A549 (cell line): ENCODE measurements around the gene SNU13. TPM values are rescaled to one million over a fixed set of nuclear protein-coding genes. Genes with fewer than 3 reads are reported as not detected.

ENCODE experiments used
- ATAC-seq, 2 experiments: fragments of 200-7000 bp in 1 of 2; fragments of >200 bp in 1 of 2; cut with Nextera tagmentation in 1 of 2; cut with Tn5 transposase in 1 of 2; 3 replicates each; pipeline versions ENCODE4 v1.8.0 to v1.9.1; 2018 to 2020; ENCODE audit warnings: mild to moderate bottlenecking in 1 of 2, moderate library complexity in 1 of 2
- CTCF ChIA-PET: fragments of 300-600 bp; sonication (Branson Sonifier 250); formaldehyde crosslinking; extraction: SDS; loops from one replicate; lab custom pipeline; 2021; ENCODE audit warnings: antibody characterized with exemption, inconsistent platforms; lab: Yijun Ruan, JAX
- POLR2A ChIA-PET: fragments of 350-600 bp; formaldehyde crosslinking; extraction: SDS; loops from one replicate; lab custom pipeline; 2021; ENCODE audit warnings: antibody characterized with exemption, inconsistent platforms; lab: Yijun Ruan, JAX
- DNase-seq, 2 experiments: peaks; one replicate each; pipeline versions ENCODE4 v3.0.0 to v3.0.0-alpha.2; 2011 to 2016; ENCODE audit warnings: low read depth in 1 of 2, low spot score in 1 of 2
- FAIRE-seq: peaks from 2 replicates; lab custom pipeline; 2011; peaks lifted over from hg19 to GRCh38; lab: Jason Lieb, UNC
- H3K27ac ChIP-seq, 2 experiments: fragments of >200 bp; sonication (Bioruptor Twin); formaldehyde crosslinking; 3 replicates each; pipeline ENCODE4 v1.5.1; 2016 to 2017
- H3K4me1 ChIP-seq: fragments of >200 bp; sonication (Bioruptor Twin); formaldehyde crosslinking; 3 replicates; pipeline ENCODE4 v1.6.1; 2016
- H3K4me2 ChIP-seq: fragments of >200 bp; sonication (Bioruptor Twin); formaldehyde crosslinking; 3 replicates; pipeline ENCODE4 v1.6.1; 2016
- H3K4me3 ChIP-seq: fragments of >200 bp; sonication (Bioruptor Twin); formaldehyde crosslinking; 3 replicates; pipeline ENCODE4 v1.5.1; 2016
- H3K9me3 ChIP-seq: fragments of >200 bp; sonication (Bioruptor Twin); formaldehyde crosslinking; 3 replicates; pipeline ENCODE4 v1.6.1; 2016
- BHLHE40 ChIP-seq: IDR thresholded peaks from 2 replicates; pipeline ENCODE4 v1.6.1; 2012; ENCODE audit warnings: low read depth, low read length, inconsistent platforms
- CBX8 ChIP-seq: fragments of 200-600 bp; sonication (generic); IDR thresholded peaks from 2 replicates; pipeline ENCODE4 v1.6.1; 2016
- CEBPB ChIP-seq, 2 experiments: fragments of >200 bp in 1 of 2; sonication (Bioruptor Twin) in 1 of 2; formaldehyde crosslinking in 1 of 2; IDR thresholded peaks; 2 replicates each; pipeline ENCODE4 v1.6.1; 2012 to 2016
- CHD2 ChIP-seq: fragments of 150-350 bp; IDR thresholded peaks from 2 replicates; pipeline ENCODE4 v1.6.1; 2014; ENCODE audit warnings: low read length; ENCODE audit not compliant: partially characterized antibody
- CTCF ChIP-seq: fragments of >200 bp; sonication (Bioruptor Twin); formaldehyde crosslinking; IDR thresholded peaks from 3 replicates; pipeline ENCODE4 v1.5.1; 2016
- E2F6 ChIP-seq: IDR thresholded peaks from 2 replicates; pipeline ENCODE4 v1.6.1; 2012; ENCODE audit warnings: low read depth, borderline replicate concordance
- ELK1 ChIP-seq: fragments of 150-350 bp; IDR thresholded peaks from 2 replicates; pipeline ENCODE4 v1.6.1; 2014; ENCODE audit warnings: low read depth, mild to moderate bottlenecking, low read length
- ESRRA ChIP-seq: fragments of 150-350 bp; IDR thresholded peaks from 2 replicates; pipeline ENCODE4 v1.6.1; 2014; ENCODE audit warnings: mild to moderate bottlenecking, low read length, borderline replicate concordance
- FOSL2 ChIP-seq, 2 experiments: fragments of 450-650 bp in 1 of 2; fragments of >200 bp in 1 of 2; sonication (Bioruptor Twin) in 1 of 2; formaldehyde crosslinking; IDR thresholded peaks; 2 replicates each; pipeline versions ENCODE4 v1.5.0 to v1.6.1; 2016 to 2020; ENCODE audit warnings: mild to moderate bottlenecking in 1 of 2, moderate library complexity in 1 of 2
- GATA3 ChIP-seq: IDR thresholded peaks from 2 replicates; pipeline ENCODE4 v1.6.1; 2012; ENCODE audit warnings: borderline replicate concordance
- NPAS2 ChIP-seq: fragments of 250-450 bp; sonication (Bioruptor Pico); IDR thresholded peaks from 2 replicates; pipeline ENCODE4 v1.8.0; 2022; ENCODE audit warnings: mild to moderate bottlenecking, moderate library complexity, borderline replicate concordance
- RARB ChIP-seq: fragments of 250-450 bp; sonication (Bioruptor Pico); IDR thresholded peaks from 2 replicates; pipeline ENCODE4 v1.8.0; 2021; ENCODE audit warnings: mild to moderate bottlenecking, moderate library complexity
- REST ChIP-seq: fragments of 200-600 bp; sonication (generic); IDR thresholded peaks from 2 replicates; pipeline ENCODE4 v1.6.1; 2016; ENCODE audit warnings: antibody characterized with exemption, mild to moderate bottlenecking, moderate library complexity
- TP53 ChIP-seq: fragments of 250-450 bp; sonication (Bioruptor Pico); IDR thresholded peaks from 2 replicates; pipeline ENCODE4 v1.5.0; 2021; ENCODE audit warnings: mild to moderate bottlenecking, moderate library complexity
- WGBS: methylation state at CpG from one replicate; pipeline ENCODE4 v1.1.6; 2017; ENCODE audit errors: missing lambda C conversion rate; 5-methylcytosine and 5-hydroxymethylcytosine counted together
- polyA plus RNA-seq, 4 experiments: library from polyadenylated mRNA; depleted of rRNA in 3 of 4; stranded (reverse); fragments of >200 nt; fragmentation: RNase III in 1 of 4; extraction: RNeasy Plus Mini Kit Qiagen cat#74134 plus additional on column Dnase treatment in 1 of 4; gene quantifications; 2 replicates in 3 of 4; 3 replicates in 1 of 4; pipeline ENCODE4 v1.2.3, GENCODE V29; 2011 to 2017

Gene SNU13
- polyA plus RNA-seq, 2 of the 4 experiments (the other 2 are of a cell fraction), result 92.2 to 118 TPM

- TF ChIP-seq CEBPB (IDR thresholded peaks at IDR 0.05) (no peak), CTCF (no peak), FOSL2 (IDR thresholded peaks at IDR 0.05) (no peak), FOSL2 (CRISPR knock-in tag; IDR thresholded peaks at IDR 0.05) (no peak)
Observed at GRCh38 chr22:41656556-41656955, 32.1 kb downstream of the SNU13 start (continued).

- ATAC-seq, result no peak
- DNase-seq, result no peak
- no peak overlapping the region for H3K27ac ChIP-seq
- no peak for TF ChIP-seq BHLHE40
- H3K4me1 ChIP-seq, result no peaks in the 10 kb centered on the region
- no peak overlapping the region for H3K4me2 ChIP-seq
- no peaks in the 10 kb centered on the region for H3K9me3 ChIP-seq
- no peak overlapping the region for H3K4me3 ChIP-seq
- POLR2A ChIA-PET, result no interaction called here
- WGBS, result 96% methylated on average over 3 of the region's 3 CpGs
- CTCF ChIA-PET, result interaction anchor here (0.6 to 4.6 kb wide), 5 partner anchors 12 to 89 kb away, joined by 3 to 19 read pairs (median 3); no protein-coding TSS in a partner anchor
- FAIRE-seq, result no peak
Observed at GRCh38 chr22:41654322-41654721, 34.3 kb downstream of the SNU13 start.

GRCh38 chr22:41650821-41651220 lies 37.8 kb downstream of the SNU13 start:
- CTCF ChIA-PET, result interaction anchor here (0.7 to 4.6 kb wide), 4 partner anchors 9 to 97 kb away, joined by 3 to 19 read pairs (median 4); no protein-coding TSS in a partner anchor
- Histone ChIP-seq H3K4me3 (no peak overlapping the region), H3K4me1 (no peaks in the 10 kb centered on the region), H3K9me3 (no peaks in the 10 kb centered on the region), H3K4me2 (no peak overlapping the region)
- ATAC-seq (no peak), DNase-seq (no peak), FAIRE-seq (no peak)
- 95% methylated on average over 10 of the region's 11 CpGs for WGBS
- POLR2A ChIA-PET, result interaction anchor here (0.6 kb wide), 1 partner anchor 14 kb away, joined by 6 read pairs; no protein-coding TSS in a partner anchor
- TF ChIP-seq RARB (CRISPR knock-in tag) (no peak), CHD2 (no peak), TP53 (no peak), CBX8 (no peak), ESRRA (no peak), ELK1 (no peak), NPAS2 (no peak), E2F6 (no peak), REST (no peak), GATA3 (no peak), CTCF (no peak)
- TF ChIP-seq, all 56 proteins: peak for 0
- H3K27ac ChIP-seq, result no peak overlapping the region
